Activated naive CD8-positive, alpha-beta T cell (primary cell): ENCODE measurements around the gene LIN28A.

ENCODE experiments used
- H3K27ac Mint-ChIP-seq: one replicate; pipeline ENCODE4 v1.8.0; 2021; ENCODE audit warnings: mixed read lengths
- H3K27me3 Mint-ChIP-seq: one replicate; pipeline ENCODE4 v1.8.0; 2021; ENCODE audit warnings: mixed read lengths
- H3K36me3 Mint-ChIP-seq: one replicate; pipeline ENCODE4 v1.8.0; 2021; ENCODE audit warnings: mixed read lengths
- H3K4me1 Mint-ChIP-seq: one replicate; pipeline ENCODE4 v1.8.0; 2021; ENCODE audit warnings: low read depth, mixed read lengths
- H3K4me3 Mint-ChIP-seq: one replicate; pipeline ENCODE4 v1.8.0; 2021; ENCODE audit warnings: mild to moderate bottlenecking, mixed read lengths
- H3K9me3 Mint-ChIP-seq: one replicate; pipeline ENCODE4 v1.8.0; 2021; ENCODE audit warnings: low read depth, mixed read lengths

Gene LIN28A

GRCh38 chr1:26405281-26405915 lies 5.2 kb upstream of the LIN28A start:
- H3K27ac Mint-ChIP-seq: no peak overlapping the region
- H3K27me3 Mint-ChIP-seq: peaks cover 19% of the 10 kb centered on the region
- no peak overlapping the region for H3K4me3 Mint-ChIP-seq

GRCh38 chr1:26408604-26409003 lies 2.0 kb upstream of the LIN28A start:
- no peak overlapping the region for H3K27ac Mint-ChIP-seq

More at GRCh38 chr1:26405281-26405915, 5.2 kb upstream of the LIN28A start:
- Mint-ChIP-seq H3K4me1 (peaks cover 15% of the 10 kb centered on the region), H3K36me3 (no peaks in the 10 kb centered on the region), H3K9me3 (no peaks in the 10 kb centered on the region)

DNA sequence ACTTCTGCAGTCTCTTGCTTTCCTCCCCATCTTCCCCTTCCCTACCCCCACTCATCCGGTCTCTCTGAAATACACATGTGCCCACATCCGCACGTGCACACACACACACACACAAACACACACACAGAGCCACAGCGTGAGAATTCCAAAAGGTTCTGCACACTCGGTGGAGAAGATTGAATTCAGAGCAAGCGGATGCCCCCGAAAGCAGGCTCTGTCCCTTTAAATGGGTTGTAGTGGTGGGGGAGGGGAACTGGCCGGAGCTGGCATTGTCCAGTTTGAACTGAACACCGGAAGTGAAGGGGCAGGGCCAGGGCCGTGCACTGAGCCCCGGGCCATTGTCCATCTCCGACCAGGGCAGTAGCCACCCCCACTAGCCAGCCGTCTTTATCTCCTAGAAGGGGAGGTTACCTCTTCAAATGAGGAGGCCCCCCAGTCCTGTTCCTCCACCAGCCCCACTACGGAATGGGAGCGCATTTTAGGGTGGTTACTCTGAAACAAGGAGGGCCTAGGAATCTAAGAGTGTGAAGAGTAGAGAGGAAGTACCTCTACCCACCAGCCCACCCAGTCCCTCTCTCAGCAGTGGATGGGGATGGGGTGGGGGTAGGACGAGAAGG lies 1.3 kb upstream of the LIN28A start:
- Mint-ChIP-seq H3K36me3 (no peaks in the 10 kb centered on the region), H3K4me3 (peak overlapping the region; percentile 12), H3K4me1 (peaks cover 21% of the 10 kb centered on the region), H3K27me3 (peaks cover 31% of the 10 kb centered on the region), H3K27ac (no peak overlapping the region), H3K9me3 (no peaks in the 10 kb centered on the region)

More at GRCh38 chr1:26408604-26409003, 2.0 kb upstream of the LIN28A start:
- Mint-ChIP-seq H3K4me1 (peaks cover 21% of the 10 kb centered on the region), H3K27me3 (peaks cover 31% of the 10 kb centered on the region), H3K9me3 (no peaks in the 10 kb centered on the region), H3K36me3 (no peaks in the 10 kb centered on the region), H3K4me3 (peak overlapping the region; percentile 49)

- Mint-ChIP-seq H3K4me3 (no peak overlapping the region), H3K27ac (no peak overlapping the region), H3K4me1 (peaks cover 21% of the 10 kb centered on the region), H3K36me3 (no peaks in the 10 kb centered on the region), H3K27me3 (peaks cover 28% of the 10 kb centered on the region), H3K9me3 (no peaks in the 10 kb centered on the region)
Observed at GRCh38 chr1:26411624-26412074, 1.0 kb downstream of the LIN28A start.

GRCh38 chr1:26412180-26412840 lies 1.7 kb downstream of the LIN28A start:
- H3K36me3 Mint-ChIP-seq: no peaks in the 10 kb centered on the region
- peaks cover 21% of the 10 kb centered on the region for H3K4me1 Mint-ChIP-seq
- no peak overlapping the region for H3K27ac Mint-ChIP-seq
- peaks cover 28% of the 10 kb centered on the region for H3K27me3 Mint-ChIP-seq
- no peaks in the 10 kb centered on the region for H3K9me3 Mint-ChIP-seq
- H3K4me3 Mint-ChIP-seq: no peak overlapping the region

DNA sequence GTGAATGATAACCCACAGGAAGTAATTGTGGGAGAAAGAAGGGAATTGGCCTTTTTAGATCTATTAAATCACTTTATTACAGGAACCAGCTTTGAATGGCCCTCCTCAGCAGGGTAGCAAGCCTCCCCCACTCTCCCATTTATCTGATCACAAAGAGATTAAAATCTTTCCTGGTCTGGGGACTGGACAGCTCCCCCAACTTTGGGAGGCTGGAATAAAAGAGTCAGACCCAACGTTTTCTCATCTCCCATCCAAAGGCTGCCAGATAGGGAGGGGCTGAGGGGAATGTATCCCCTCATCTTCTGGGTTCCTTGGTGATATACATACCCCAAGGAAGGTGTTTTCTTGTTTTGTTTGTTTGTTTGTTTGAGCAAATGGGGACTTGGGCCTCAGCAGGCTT lies 2.4 kb downstream of the LIN28A start:
- Mint-ChIP-seq H3K27ac (no peak overlapping the region), H3K4me1 (peaks cover 21% of the 10 kb centered on the region), H3K36me3 (no peaks in the 10 kb centered on the region), H3K9me3 (no peaks in the 10 kb centered on the region), H3K4me3 (no peak overlapping the region), H3K27me3 (peaks cover 28% of the 10 kb centered on the region)

- no peak overlapping the region for H3K4me3 Mint-ChIP-seq
- no peak overlapping the region for H3K27ac Mint-ChIP-seq
- no peaks in the 10 kb centered on the region for H3K9me3 Mint-ChIP-seq
- H3K36me3 Mint-ChIP-seq: no peaks in the 10 kb centered on the region
- peaks cover 1% of the 10 kb centered on the region for H3K4me1 Mint-ChIP-seq
- peaks cover 13% of the 10 kb centered on the region for H3K27me3 Mint-ChIP-seq
Observed at GRCh38 chr1:26417111-26417759, 6.6 kb downstream of the LIN28A start.

- peaks cover 6% of the 10 kb centered on the region for H3K27me3 Mint-ChIP-seq
- no peaks in the 10 kb centered on the region for H3K9me3 Mint-ChIP-seq
- H3K27ac Mint-ChIP-seq: no peak overlapping the region
- H3K4me1 Mint-ChIP-seq: no peaks in the 10 kb centered on the region
- no peak overlapping the region for H3K4me3 Mint-ChIP-seq
- H3K36me3 Mint-ChIP-seq: no peaks in the 10 kb centered on the region
Observed at GRCh38 chr1:26418865-26419349, 8.3 kb downstream of the LIN28A start.

DNA sequence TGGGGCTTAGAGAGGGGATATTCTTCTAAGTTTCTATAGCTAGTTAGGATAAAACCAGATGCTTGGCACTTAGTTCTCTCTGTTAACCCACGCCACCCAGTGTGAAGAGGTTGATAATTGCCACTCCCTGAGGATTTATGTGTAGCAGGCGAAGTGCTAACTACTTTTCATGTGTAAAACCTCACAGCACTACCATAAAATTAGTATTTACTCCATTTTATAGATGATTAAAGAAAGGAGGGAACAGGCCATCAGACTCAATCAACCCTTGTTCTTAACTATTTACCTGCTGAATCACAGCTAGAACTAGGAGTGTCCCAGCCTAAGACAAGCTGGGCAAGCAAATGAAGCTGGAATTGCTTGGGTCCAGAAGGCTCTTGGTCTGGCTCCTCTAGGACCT lies 8.9 kb downstream of the LIN28A start:
- no peaks in the 10 kb centered on the region for H3K9me3 Mint-ChIP-seq
- peaks cover 3% of the 10 kb centered on the region for H3K27me3 Mint-ChIP-seq
- no peaks in the 10 kb centered on the region for H3K36me3 Mint-ChIP-seq
- no peak overlapping the region for H3K27ac Mint-ChIP-seq
- H3K4me3 Mint-ChIP-seq: no peak overlapping the region
- no peaks in the 10 kb centered on the region for H3K4me1 Mint-ChIP-seq

DNA sequence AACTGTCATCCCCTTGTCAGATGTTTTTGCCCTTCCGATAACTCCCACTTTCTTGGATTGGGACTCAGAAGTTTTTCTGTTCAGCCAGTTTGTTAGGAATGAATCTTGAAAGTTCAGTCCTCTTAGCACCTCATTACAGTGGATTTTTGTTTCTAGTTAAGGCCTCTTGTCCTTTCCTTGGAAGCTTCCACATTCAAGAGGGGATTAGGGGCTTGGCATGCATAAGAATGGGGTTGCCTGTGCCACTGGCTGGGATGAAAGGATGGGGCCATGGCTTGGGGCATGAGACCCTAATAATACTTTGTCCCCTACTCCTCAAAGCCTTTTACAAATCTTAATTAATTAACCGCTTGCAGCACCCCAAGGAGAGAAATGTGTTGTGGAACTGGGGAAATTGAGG lies 19.1 kb downstream of the LIN28A start:
- H3K9me3 Mint-ChIP-seq: no peaks in the 10 kb centered on the region
- peaks cover 4% of the 10 kb centered on the region for H3K36me3 Mint-ChIP-seq
- H3K4me1 Mint-ChIP-seq: peaks cover 21% of the 10 kb centered on the region
- H3K27me3 Mint-ChIP-seq: peaks cover 5% of the 10 kb centered on the region
- no peak overlapping the region for H3K27ac Mint-ChIP-seq
- H3K4me3 Mint-ChIP-seq: no peak overlapping the region

GRCh38 chr1:26431979-26432695 lies 21.5 kb downstream of the LIN28A start, which contains the start of gene DHDDS:
Gene DHDDS (plus strand): TSS chr1:26432321. CDS start chr1:26432946, 625 bp downstream.
- Mint-ChIP-seq H3K27me3 (no peaks in the 10 kb centered on the region), H3K27ac (peak within 1 kb of the TSS; percentile 89), H3K36me3 (peaks cover 4% of the 10 kb centered on the region), H3K4me3 (peak within 1 kb of the TSS; percentile 95), H3K9me3 (no peaks in the 10 kb centered on the region), H3K4me1 (peaks cover 21% of the 10 kb centered on the region)

DNA sequence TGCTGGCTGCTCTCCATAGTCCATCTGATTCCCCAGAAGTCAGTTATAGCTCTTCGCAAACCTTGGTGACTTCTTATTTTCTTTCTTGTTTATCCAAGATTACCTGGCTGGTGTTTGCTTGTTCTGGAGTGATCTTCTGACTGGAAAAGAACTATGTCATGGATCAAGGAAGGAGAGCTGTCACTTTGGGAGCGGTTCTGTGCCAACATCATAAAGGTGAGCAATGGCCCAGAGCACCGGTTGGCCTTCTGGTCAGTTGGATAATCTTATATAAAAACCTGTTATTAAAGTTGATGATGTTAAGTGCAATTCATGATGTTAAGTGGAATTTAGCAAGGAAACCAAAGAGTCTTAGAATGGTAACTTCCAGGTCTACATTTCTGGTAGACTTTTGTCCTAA lies 22.2 kb downstream of the LIN28A start:
- Mint-ChIP-seq H3K27me3 (no peaks in the 10 kb centered on the region), H3K9me3 (no peaks in the 10 kb centered on the region), H3K4me3 (peak overlapping the region; percentile 95), H3K27ac (peak overlapping the region; percentile 89), H3K4me1 (peaks cover 21% of the 10 kb centered on the region), H3K36me3 (peaks cover 4% of the 10 kb centered on the region)

DNA sequence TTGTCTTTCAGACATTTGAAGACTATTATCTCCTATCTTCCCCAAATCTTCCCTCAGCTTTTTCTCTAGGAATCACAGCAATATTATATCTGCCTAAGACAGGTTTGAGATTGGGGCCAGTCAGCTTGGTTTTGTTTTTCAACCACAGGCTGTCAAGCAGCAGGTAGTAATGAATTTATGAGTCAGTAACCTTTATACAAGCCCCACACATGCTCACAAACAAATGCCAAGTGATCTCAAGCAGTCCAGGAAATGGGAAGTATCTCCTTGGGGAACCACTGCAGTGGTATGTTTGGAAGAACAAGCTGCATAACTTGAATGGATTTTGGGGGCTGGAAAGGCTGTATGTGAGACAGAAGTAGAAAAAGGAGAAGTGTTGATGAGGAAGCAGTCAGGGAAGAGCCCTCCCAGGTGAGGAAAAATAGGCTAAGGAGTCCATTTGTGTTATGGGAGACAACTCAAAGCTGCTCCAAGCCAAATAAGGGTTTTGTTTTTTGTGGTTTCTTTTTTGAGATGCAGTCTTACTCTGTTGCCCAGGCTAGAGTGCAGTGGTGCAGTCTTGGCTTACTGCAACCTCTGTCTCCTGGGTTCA lies 23.6 kb downstream of the LIN28A start:
- Mint-ChIP-seq H3K27ac (no peak overlapping the region), H3K9me3 (no peaks in the 10 kb centered on the region), H3K4me3 (peak overlapping the region; percentile 21), H3K27me3 (no peaks in the 10 kb centered on the region), H3K36me3 (peaks cover 4% of the 10 kb centered on the region), H3K4me1 (peaks cover 21% of the 10 kb centered on the region)

DNA sequence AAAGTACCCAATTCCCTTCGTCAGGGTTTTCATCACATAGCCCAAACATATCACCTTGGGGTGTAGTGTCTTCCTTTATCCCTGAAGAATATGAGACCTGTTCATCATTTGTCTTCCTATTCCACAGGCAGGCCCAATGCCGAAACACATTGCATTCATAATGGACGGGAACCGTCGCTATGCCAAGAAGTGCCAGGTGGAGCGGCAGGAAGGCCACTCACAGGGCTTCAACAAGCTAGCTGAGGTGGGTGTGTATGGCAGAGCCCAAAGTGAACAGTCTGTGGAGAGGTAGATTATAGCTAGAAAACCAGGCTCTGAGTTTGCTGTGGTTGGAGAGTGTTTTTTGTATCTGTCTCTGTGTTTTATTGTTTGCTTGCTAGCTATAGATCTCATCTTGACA lies 27.4 kb downstream of the LIN28A start:
- H3K9me3 Mint-ChIP-seq: no peaks in the 10 kb centered on the region
- peaks cover 15% of the 10 kb centered on the region for H3K36me3 Mint-ChIP-seq
- no peak overlapping the region for H3K4me3 Mint-ChIP-seq
- H3K27ac Mint-ChIP-seq: no peak overlapping the region
- H3K4me1 Mint-ChIP-seq: peaks cover 10% of the 10 kb centered on the region
- no peaks in the 10 kb centered on the region for H3K27me3 Mint-ChIP-seq
